Activated CD8-positive, alpha-beta memory T cell treated with anti-CD3 and anti-CD28 coated beads for 36 hours (primary cell): ENCODE data around the gene KCNJ10. TPM values are rescaled to one million over a fixed set of nuclear protein-coding genes. Genes with fewer than 3 reads are reported as not detected.

Experiments used
- CTCF ChIA-PET: fragments of 350-600 bp; sonication (Branson Sonifier 250); formaldehyde crosslinking; loops from one replicate; lab custom pipeline; 2021; ENCODE audit warnings: antibody characterized with exemption; lab: Charles Lee
- POLR2A ChIA-PET: fragments of 350-600 bp; sonication (Branson Sonifier 250); formaldehyde crosslinking; loops from one replicate; lab custom pipeline; 2021; ENCODE audit warnings: antibody characterized with exemption; lab: Charles Lee
- total RNA-seq, 2 experiments: library from RNA; stranded (reverse); gene quantifications; one replicate each; pipeline ENCODE4 v1.2.3, GENCODE V29; 2021

KCNJ10 gene
- total RNA-seq, 2 experiments from 2014 or later: not detected

DNA sequence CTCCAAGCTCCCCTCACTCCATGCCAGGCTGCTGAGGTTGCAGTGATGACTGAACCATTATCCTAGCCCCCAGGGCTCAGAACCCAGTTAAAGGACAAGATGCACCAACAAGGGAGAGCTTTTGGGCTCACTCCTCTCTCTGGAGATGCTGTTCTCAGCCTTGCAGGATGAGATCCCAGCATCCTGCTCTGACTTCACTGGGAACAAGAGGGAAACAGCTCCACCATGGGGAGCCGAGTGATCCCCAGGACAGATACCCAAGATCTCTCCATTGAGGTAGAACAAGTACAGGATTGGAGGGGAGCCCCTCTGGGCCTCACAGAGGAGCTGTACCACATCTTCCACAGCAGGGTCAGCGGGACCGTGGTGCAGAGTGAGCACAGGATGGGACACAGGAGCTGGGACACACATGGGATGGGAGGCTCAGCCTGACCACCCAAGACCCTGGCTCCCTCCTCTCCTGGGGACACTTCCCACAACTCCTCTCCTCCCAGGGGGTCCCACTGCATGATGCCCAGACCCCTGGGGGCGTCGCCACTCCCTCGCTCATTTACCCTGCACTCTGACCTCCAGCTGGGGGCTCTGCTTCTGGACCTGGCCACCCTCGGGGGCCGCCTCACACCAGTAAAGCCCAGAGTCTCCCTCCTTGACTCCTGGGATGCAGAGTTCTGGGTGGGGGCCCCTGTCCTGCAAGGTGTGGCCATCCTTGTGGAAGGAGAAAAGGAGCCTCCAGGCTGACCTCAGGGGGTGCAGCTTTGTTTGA, 97.3 kb downstream of the KCNJ10 start:
- ChIA-PET POLR2A (no interaction called here), CTCF (no interaction called here)

DNA sequence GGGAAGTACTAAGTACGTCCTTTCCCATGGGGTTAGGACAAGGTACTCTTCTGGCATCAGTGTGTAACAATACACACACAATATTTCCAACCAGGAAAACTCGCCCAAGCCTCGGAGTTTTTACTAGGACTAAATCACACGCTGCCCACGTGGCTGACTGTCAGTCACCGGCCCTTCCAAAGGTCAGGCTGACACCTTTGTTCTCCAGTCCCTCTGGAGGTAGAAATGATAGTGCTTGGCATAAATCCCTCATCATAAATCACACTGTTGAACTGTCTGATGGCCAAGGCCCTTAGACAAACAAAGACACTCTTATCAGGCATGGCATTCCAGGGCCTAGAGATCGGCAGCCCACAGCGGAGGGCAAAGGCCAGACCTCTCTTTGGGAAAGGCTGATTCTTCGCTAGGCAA, 99.0 kb downstream of the KCNJ10 start:
- CTCF ChIA-PET: no interaction called here
- POLR2A ChIA-PET: no interaction called here

DNA sequence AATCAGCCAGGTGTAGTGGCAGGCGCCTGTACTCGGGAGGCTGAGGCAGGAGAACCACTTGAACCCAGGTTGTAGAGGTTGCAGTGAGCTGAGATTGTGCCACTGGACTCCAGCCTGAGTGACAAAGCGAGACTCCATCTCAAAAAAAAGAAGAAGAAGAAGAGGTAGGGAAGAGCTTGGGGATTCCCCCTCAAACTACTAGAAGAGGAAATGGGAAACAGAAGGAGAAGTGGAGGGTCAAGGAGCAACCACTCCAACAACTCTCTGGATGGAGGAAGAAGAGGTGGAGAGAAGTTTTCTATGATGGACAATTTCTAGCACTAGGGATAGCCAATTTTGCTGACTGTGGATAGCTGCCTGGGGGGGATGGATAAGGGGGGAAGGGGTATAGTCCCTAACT, 101.1 kb downstream of the KCNJ10 start:
- POLR2A ChIA-PET: no interaction called here
- CTCF ChIA-PET: interaction anchor here (0.8 kb wide), 1 partner anchor 30 kb away, joined by 3 read pairs; no protein-coding TSS in a partner anchor

DNA sequence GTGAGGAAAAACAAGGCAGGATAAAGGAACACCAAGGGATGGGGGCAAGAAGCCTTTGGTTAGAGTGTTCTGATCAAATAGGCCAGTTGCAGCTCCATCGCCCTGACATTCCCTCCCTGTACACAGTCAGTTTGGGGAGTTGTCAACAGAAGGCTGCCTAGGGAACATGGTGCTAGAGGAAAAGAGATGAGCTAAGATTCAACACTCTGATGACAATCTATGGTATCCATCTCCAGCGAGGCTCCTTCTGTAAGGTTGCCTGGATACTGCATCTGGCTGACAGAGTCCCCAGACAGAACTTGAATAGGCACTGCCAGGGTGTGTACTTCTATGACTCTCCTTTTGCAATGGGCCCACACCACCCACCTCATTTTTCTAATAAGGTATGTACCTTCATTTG, 104.7 kb downstream of the KCNJ10 start:
- ChIA-PET CTCF (no interaction called here), POLR2A (no interaction called here)

DNA sequence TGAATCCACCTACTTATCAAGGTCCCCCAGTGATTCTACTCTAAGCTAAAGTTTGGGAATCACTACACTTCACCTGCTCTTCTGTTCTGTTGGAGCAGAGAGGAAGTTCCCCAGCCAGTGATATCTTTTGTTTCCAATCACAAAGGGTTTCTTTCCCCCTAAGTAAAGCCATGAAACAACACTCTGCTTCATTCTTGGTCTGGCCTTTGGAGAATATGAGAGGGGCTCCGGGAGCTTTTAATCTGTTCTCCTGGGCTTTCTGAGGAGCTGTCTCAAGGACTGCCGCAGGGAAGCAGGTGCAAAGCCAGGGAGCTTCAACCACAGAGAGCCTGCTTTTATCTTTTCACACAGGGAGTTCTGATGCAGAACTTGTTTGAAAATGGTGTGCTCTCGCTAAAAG, 105.8 kb downstream of the KCNJ10 start:
- ChIA-PET POLR2A (no interaction called here), CTCF (no interaction called here)

DNA sequence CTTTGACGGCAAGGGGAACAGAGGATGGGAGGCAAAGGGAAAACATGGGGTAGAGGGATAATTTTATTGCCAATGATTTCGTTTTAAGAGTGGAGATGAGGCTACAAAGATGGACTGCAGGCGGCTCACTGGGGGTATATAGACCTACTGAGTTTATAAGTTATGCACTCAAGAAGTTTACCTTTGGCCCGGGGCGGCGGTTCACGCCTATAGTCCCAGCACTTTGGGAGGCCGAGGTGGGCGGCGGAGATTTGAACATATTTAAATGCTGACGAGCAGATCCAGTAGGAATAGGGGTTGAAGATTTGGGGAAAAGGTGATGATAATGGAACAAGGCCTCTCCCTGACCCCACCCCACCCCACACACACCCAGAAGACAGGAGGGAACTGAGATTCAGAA, 107.8 kb downstream of the KCNJ10 start:
- ChIA-PET CTCF (no interaction called here), POLR2A (no interaction called here)

DNA sequence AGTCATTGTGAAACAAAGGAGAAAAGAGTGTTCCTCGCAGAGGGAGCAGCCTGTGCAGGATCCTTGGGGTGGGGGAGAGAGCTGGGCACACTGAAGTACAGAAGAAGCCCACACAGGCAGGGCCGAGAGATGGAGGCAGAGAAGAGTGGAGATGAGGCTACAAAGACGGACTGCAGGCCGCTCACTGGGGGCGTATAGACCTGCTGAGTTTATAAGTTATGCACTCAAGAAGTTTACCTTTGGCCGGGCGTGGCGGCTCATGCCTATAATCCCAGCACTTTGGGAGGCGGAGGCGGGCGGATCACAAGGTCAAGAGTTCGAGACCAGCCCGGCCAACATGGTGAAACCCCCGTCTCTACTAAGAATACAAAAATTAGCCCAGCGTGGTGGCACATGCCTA, 108.3 kb downstream of the KCNJ10 start:
- ChIA-PET POLR2A (no interaction called here), CTCF (no interaction called here)

DNA sequence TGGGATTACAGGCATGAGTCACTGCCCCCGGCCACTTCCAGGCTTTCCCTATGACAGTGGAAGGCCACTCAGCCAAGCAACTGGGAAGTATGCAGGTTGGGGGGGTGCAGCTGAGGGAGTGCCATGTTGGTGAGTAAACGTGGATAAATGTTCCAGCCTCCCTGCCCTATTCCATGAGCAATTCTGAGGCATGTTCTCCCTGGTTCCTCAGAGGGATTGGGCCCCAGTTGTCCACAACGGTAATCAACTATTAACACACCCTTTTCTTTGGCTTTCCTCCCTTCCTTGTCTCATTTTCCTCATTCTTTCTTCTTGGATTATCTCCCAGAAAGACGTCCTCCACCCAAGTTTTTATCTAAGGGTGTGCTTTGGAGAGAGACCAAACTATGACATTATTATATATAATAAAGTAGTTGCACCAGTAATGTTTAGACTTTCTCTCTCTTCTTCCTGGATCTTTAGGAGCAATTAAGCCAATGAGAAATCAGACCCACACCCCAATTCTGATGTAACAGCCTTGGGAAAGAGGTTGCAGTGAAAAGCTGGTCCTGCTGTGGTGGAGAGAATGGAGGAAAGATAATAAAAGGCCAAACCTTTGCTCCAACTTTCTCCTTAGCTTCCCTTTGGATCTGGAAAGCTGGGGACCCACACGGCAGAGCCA, 109.1 kb downstream of the KCNJ10 start:
- POLR2A ChIA-PET: no interaction called here

DNA sequence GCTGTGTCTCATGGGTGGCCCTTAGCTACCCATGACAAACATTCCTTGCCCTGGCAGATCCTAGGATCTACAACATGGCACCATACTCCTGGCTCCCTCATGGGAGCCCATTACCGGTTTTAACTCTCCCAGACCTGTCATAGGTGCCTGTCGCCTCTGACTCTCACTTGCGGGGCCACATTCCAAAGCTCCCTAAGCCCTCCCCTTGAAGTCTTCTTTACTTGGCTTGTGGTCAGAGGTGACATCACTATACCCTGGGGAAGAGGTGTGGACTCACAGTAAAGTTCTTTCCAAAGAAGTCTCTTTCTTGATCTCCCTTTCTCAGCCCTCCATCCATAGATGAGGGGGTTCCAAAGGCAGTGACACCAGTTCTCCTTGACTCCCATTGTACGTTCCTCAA, 110.5 kb downstream of the KCNJ10 start:
- ChIA-PET CTCF (no interaction called here), POLR2A (no interaction called here)

More for the DNA sequence above, 109.1 kb downstream of the KCNJ10 start:
- CTCF ChIA-PET: no interaction called here

DNA sequence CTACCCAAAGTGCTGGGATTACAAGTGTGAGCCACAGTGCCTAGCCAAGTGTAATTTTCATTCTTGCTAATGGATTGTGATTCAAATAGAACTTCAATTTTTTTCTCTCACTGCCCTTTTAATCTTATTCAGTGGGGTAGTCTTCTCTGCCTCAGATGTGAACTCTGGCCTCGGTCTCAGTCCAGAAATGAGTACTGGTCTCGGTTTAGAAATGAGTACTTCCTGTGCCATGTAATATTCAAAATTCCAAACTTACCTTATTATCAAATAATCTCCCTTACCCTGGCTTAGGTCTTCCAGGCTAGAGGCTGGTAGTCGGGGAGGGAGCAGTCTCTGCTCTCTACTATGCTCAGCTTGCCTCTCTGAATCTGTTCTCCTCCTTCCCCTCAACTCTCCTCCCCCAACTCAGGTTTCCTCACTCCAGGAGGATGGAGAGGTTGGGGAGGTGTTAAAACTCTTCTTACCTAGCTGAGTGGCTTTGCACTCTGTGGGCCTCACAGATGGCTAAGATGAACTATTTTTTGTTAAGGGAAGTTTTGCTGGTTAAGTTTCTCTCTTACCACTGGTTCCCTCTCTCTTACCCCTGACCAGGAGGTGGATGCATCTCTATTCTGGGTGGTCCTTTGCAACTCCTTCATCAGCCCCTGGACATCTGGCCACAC, 111.1 kb downstream of the KCNJ10 start:
- CTCF ChIA-PET: interaction anchor here (1.2 to 2.2 kb wide), 2 partner anchors 25 to 49 kb away, joined by 3 to 9 read pairs; no protein-coding TSS in a partner anchor
- POLR2A ChIA-PET: no interaction called here

DNA sequence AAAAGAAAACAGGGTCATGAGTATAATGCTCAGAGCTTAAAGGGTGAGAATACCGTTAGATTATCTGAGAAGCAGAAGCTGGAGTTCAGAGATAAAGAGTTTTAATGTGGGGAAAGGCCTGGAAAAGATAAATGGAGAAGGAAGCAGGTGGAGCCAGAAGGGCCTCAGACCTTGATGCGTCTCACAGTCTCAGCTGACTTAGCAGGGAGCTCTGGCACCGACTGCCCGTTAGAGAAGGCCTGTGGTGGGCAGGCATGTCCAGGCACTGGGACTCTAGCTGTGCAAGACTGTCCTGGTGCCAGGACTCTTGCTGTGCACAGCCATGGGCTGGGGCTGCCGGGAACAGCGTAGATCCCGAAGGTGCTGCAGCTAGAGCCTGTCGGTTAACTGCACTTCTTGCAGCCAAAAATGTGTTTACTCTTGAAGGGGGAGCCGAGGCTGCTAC, 112.1 kb downstream of the KCNJ10 start:
- CTCF ChIA-PET: interaction anchor here (0.9 to 2.2 kb wide), 3 partner anchors 22 to 50 kb away, joined by 3 to 9 read pairs (median 3); no protein-coding TSS in a partner anchor
- POLR2A ChIA-PET: no interaction called here

DNA sequence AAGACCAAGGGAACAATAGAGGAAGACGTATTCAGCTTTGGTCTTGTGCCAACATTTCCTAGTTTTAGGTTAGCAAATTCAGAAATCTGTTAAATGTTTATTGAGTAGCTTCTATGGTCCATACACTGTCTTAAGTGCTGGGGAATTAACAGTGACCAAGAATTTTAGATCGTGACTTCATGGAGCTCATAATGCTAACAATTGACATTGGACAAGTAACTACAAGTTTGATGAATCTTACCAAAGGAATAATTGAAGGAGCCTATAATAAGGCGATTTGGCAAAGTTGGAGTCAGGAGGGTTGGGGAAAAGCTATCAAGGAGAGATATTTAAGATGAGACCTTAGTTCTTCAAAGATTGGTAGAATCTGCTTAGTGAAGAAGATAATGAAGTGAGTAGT, 114.5 kb downstream of the KCNJ10 start:
- POLR2A ChIA-PET: interaction anchor here (0.7 kb wide), 1 partner anchor 145 kb away, joined by 12 read pairs; no protein-coding TSS in a partner anchor
- CTCF ChIA-PET: interaction anchor here (0.8 kb wide), 1 partner anchor 53 kb away, joined by 4 read pairs; no protein-coding TSS in a partner anchor

DNA sequence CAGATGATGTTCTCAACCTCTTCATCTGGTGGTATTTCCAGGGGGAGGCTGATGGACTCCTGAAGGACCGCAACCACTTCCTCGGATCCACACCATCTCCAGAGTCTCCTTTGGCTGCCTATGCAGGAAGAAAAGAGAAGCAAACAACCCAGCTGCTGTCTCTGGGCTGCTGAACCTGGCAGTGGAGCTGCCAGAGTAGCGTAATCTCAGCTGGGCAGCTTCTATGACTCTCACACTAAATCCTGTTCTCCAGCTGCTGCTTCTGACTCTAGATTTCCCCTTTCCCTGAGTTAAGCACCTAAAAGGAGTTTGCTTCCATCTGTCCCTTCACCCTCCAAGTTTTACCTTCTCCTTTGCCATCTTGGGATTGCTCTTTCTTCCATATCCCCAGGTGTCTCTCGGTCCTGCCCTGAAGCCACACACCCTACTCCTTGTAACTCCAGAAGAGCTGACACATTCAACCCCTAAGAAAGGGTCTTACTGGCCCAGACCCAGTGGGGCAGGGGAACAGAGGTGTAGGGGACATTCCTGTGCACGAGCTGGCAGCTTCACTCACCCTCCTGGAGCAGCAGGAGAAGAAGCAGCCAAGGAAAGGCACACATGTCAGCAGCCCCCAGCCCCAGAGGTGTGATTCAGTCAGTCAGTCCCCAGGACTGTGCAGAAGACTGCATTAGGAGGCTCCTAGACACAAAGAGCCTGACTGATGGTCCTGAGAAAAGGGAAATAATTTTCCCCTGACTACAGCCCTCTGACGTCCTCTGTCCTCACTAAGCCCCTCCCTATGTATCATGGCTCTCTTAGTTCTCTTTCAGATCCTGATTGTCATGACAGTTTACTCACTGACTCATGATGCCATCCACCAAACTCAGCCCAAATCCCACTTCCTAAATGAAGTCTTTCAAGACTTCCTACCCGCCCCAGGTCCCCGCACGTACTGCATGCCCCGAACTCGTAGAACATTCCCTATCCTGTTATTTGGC, 116.1 kb downstream of the KCNJ10 start, which contains the start of gene SLAMF9:
TSS of gene SLAMF9 (minus strand) at position 702 of the 980 bp plus-strand sequence. CDS start at position 602, 100 bp downstream.
- ChIA-PET POLR2A (no interaction called here), CTCF (interaction anchor here (0.8 kb wide), 1 partner anchor 54 kb away, joined by 4 read pairs; no protein-coding TSS in a partner anchor)

DNA sequence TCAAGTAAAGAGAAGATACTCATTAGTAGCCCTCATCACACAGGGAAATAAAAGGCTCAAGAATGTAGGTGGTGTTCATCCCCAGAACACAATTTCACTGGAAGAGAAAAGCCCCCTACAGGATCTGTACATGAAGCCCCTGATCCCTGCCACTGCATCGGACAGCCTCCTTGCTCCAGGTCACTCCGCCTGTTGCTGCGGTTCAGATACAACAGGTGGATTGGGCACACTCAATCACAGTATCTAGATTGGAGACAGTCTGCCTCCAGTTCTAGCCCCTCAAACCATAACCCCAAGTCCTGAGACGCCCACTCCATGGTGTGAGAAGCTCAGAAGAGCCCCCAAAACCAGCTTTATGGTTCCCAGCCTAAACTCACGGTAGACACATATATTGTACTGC, 117.0 kb downstream of the KCNJ10 start:
- POLR2A ChIA-PET: no interaction called here

DNA sequence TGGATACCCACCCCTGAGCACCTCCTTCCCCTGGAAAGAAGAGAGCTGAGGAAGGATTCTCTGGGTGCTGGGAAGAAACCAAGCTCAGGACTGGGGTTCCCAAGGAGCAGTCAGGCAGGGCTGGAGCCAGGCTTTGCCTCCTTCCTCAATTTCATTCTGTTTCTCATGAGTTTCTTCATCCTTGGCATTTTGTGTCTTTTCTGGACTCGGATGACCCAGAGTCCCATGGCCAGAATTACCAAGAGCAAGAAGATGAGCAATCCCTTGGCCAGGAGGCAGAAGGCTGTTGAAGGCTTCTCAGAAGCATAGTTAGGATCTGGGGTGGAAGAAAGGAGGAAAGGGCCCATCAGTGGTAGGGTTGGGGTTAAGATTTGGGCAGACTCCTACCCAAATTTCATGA, 118.4 kb downstream of the KCNJ10 start:
- ChIA-PET POLR2A (no interaction called here), CTCF (interaction anchor here (1.2 kb wide), 1 partner anchor 56 kb away, joined by 4 read pairs; no protein-coding TSS in a partner anchor)

More for the DNA sequence above, 117.0 kb downstream of the KCNJ10 start:
- CTCF ChIA-PET: interaction anchor here (0.8 kb wide), 1 partner anchor 55 kb away, joined by 4 read pairs; no protein-coding TSS in a partner anchor

DNA sequence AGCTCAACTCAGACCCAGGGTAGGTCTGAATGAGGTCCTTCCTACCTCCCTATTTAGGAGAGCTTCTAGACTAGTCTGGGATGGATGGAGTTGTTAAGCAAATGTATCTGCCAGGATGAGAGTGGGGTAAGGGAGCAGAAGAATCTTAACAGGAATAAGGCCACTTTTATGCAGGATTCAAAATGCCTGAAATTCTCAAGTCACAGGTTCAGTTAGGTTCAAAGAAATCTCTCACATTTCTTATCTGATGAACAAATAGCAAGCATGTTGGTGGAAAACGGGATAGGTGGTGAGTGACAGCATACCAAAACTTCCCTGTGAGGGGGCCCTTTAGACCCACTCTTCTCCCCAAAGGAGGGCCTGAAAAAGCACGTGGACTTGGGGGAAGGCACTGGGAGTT, 118.9 kb downstream of the KCNJ10 start:
- POLR2A ChIA-PET: no interaction called here
- CTCF ChIA-PET: no interaction called here

DNA sequence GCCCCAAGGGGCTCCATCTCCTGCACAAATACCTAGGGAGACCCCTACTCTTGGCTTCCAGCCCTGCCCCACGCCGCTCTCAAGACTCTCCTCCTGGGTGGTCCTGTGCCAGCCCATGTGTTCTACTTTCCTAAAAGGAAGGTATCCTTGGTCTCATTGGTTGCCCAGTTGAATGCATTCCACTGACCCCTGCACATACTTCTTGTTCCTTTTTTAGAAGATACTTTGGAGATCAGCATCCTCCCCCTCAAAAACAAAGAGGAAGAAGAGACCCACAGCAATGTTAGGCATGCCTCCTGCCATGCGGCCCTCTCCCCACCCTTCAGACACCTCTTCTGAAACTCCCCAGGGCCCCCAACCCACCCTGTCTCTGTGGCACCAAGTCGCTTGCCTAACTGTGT, 120.0 kb downstream of the KCNJ10 start:
- ChIA-PET POLR2A (no interaction called here), CTCF (interaction anchor here (1.7 kb wide), 1 partner anchor 58 kb away, joined by 5 read pairs; no protein-coding TSS in a partner anchor)

DNA sequence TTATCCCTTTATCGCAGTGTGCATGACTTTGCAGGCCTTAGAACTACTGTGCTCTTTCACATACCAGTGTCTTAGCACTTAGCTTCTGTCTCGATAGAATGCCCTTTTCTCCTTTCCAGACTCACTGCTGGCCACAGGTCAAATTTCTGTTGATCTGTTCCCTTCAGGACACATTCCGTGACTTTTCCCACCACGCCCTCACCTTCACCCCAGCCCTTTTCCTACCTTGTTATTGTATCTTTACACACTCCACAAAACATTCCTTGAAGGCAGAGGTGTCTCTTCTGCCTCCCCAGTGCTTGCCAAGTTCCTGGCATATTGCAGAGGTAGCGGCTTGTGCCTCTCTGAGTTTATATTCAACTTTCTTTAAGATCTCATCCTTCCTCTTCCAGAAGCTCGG, 120.8 kb downstream of the KCNJ10 start:
- CTCF ChIA-PET: interaction anchor here (1.7 kb wide), 1 partner anchor 58 kb away, joined by 5 read pairs; no protein-coding TSS in a partner anchor
- POLR2A ChIA-PET: no interaction called here
